Fibroblast of peridontal ligament (primary cell): ENCODE data around the gene CD79B.

Experiments used
- DNase-seq: peaks from one replicate; pipeline ENCODE4 v3.0.0-alpha.2; 2010; ENCODE audit errors: extremely low read depth

CD79B gene

DNA sequence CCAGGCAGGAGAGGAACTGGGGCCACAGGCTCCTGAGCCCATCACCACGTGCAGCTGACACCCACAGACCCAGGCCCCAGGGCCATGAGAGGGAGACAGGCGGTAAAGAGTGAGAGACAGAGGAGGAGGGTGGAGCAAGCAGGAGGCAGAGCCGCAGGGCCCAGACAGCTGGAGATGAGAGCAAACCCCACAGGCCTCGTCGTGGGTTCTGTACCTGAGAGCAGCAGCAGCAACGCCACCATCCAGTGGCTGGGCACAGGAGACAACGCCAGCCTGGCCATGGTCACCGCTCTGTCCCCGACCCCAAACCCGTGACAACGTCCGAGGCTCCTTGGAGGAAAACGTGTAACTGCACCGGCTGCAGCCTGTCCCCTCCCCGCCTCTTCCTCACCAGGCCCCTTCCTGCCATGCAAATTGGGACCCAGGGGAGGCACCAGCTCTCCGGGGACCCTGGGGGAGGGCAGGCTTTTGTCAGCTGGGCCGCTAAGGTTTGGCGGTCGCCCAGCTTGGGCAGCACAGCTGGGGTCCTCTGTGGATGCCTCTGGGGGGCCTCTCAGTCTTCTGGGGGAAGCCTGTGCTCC is at the start of gene CD79B:
CD79B (minus strand) TSS at position 351 of the 581 bp plus-strand sequence; CDS start at position 281, 70 bp downstream.
- no peak for DNase-seq

DNA sequence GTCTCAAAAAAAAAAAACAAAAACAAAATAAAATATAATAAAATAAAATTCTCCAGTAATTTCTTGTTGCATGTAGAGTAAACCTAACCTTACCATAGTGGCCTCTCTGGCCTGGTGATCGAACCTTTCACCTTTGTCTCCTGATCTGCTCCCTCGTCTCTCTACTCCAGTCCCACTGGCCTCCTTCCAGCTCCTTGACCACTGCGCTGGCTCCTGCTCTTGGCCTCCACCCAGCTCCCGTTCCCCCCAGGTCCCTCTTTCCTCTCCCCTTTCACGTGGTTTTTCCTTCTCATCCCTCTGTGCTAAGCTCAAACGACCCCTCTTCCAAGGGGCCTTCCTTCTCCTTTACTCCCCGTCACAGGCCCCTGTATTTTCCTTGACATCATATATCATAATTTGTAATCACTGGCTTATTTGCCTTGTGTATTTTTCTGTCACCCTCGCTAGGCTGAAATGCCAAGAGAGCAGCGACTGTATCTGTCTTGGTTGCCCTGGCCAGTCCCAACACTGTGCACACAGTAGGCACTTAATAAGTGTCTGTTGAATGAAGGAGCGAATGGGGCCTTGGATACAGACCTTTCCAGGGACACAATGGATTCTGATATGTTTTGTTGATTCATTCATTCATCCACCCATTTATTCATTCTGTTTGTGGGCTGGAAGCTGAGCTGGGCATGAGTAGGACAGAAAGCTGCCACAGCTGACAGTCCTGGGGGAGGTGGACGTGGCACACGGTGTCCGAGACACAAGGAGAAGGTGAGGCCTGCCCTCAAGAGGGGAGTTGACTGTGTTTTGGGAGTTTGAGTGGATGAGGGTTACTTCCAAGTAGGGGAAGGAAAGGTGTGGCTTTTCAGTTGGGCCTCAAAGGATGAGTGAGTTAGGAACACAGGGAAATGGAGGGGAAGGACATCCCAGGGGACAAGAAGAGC is 46.4 kb upstream of the CD79B start:
- no peak for DNase-seq

DNA sequence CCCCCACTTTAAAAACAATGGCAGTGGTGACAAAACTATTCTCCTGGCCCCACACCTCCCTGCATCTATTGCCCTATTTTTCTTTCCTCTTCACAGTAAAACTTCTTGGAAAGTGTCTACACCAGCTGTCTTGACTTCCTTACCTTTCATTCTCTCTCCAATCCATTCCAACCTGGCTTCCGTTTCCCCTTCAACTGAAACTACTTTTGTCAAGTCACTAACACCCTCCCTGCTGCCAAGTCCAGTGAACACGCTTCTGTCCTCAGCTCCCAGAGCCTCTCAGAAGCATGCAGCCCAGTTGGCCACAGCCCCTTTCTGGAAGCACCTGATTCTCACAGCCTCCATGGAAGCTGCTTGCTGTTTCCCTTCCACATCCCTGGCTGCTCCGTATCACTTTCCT is 44.6 kb upstream of the CD79B start:
- DNase-seq: no peak

- no peak for DNase-seq
These were observed 43.5 kb upstream of the CD79B start for GRCh38 chr17:63975541-63976092.

DNA sequence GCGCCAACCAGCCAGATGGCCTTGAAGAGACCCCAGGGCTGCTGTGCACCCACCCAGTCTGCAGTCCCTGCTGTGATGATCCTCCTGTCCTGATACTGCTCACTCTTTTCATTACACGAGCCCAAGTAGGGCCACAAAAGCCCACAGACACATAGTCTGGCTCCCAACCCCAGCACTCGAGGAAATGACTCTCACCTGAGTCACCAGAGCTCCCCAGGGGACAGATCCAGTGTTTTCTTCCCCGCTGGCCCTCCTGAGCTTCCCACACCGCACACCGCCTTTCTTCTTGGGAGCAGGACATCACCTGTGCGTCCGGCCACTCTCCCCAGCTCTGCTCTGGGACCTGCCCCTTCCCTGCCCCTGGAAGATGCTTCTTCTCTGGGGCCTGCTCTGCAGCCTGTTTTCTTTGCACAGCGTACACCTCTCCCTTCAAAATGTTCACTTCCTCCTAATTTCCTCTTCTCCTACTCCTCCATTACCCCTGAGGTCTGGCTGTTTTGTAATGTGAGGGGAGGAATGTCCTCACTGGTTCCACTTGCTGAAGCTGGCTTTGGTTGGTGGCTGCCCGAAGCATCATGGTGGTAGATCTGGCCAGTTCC is 42.6 kb upstream of the CD79B start:
- peak; percentile 5 for DNase-seq

GRCh38 chr17:63973930-63974593 is 41.9 kb upstream of the CD79B start:
- DNase-seq: no peak

GRCh38 chr17:63973247-63973646 is 41.1 kb upstream of the CD79B start:
- no peak for DNase-seq

DNA sequence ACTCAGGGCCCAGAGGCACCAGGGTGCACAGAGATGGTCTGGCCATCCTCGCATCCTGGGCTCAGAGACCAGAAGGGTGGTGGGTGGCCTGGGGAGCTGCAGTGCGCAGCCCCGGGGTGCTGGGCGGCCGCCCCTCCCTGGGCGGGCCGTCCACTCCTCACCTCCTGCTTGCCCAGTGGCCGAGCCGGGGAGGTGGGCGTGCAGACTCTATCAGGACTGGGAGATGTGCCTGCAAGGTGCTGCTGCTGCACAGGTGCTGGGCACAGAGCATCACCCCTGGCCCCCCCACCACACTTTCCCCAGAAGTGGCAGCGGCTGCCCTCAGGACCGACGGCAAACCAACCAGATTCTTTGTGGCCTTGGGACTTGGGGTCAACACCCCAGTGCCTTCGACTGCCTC is 40.7 kb upstream of the CD79B start, which contains the start of gene SCN4A:
SCN4A (minus strand) TSS at position 123 of the 400 bp plus-strand sequence; CDS start at position 46, 77 bp downstream.
- DNase-seq: no peak

- DNase-seq: no peak
These were observed 37.1 kb upstream of the CD79B start for GRCh38 chr17:63969278-63969677.

DNA sequence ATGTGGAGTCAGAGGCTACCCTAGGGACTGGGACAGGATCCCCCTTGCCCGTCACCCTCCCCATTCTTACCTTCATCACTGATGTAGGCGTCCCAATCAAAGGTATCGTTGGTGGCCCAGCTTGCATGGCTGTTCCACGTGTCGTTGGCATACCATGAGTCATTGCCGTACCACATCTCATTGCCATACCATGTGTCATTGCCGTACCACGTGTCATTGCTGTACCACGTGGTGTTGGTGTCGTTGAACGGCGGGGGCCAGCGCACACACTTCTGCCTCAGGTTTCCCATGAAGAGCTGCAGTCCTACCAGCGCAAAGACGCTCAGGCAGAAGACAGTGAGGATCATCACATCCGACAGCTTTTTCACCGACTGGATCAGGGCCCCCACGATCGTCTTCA is 35.8 kb upstream of the CD79B start:
- DNase-seq: no peak

- DNase-seq: no peak
These were observed 34.6 kb upstream of the CD79B start for GRCh38 chr17:63966646-63967264.

- DNase-seq: no peak
These were observed 31.0 kb upstream of the CD79B start for GRCh38 chr17:63963123-63963522.

GRCh38 chr17:63962298-63962744 is 30.2 kb upstream of the CD79B start:
- DNase-seq: no peak

- peak; percentile 5 for DNase-seq
These were observed 29.5 kb upstream of the CD79B start for GRCh38 chr17:63961355-63962212.

GRCh38 chr17:63960430-63960829 is 28.3 kb upstream of the CD79B start:
- no peak for DNase-seq

DNA sequence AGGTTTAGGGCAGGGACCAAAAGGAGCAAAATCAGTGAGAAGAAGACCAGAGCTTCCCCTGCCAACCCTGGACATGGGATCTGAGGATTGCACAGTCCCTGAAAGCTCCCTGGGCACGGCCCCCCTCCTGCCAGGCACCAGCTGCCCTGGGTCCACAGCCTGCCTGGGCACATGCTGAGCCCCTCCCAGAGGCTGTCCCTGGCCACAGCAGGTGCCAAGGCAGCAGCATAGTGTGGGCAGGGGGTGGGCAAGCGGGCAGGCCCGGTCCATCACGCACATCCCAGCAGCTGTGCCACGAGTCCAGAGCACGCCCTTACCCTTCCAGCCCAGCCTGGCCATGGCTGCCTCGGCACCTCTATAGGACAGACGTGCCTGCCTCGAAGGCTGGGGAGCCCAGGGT is 27.9 kb upstream of the CD79B start:
- no peak for DNase-seq

GRCh38 chr17:63956296-63956920 is 24.3 kb upstream of the CD79B start:
- peak; percentile 31 for DNase-seq

DNA sequence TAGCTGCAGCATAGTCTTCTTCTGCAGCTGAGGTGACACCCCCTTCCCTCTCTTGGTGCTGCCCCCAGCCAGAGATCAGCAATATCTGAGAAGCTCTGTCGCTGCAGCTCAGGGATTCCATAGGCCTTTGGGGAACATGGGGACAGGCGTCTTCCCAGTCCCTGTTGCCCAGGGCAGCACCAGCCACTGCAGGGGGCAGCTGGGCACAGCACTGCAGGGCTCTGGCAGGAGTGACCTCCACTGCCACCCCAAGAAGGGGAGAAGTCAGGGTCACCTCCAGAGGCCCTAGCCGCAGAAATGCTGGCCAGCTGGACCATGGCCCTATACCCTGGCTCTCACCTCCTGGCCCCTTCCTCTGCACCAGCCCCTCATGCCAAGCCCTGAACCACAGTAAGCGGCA is 23.7 kb upstream of the CD79B start:
- no peak for DNase-seq

GRCh38 chr17:63955232-63955631 is 23.1 kb upstream of the CD79B start:
- DNase-seq: no peak
